Endothelial cell of umbilical vein (primary cell): ENCODE measurements around the gene NR3C1. TPM values are rescaled to one million over a fixed set of nuclear protein-coding genes. Genes with fewer than 3 reads are reported as not detected.

Source experiments
- BruUV-seq: library from RNA; stranded (reverse); fragments of 400-500 nt; replicated peaks from 2 replicates; lab custom pipeline; 2021; lab: Mats Ljungman, UMichigan
- CTCF ChIA-PET: fragments of 300-600, 350-600 bp; sonication (Branson Sonifier 250); formaldehyde crosslinking; loops from one replicate; lab custom pipeline; 2021; ENCODE audit warnings: antibody characterized with exemption, inconsistent platforms; lab: Charles Lee
- POLR2A ChIA-PET: fragments of 300-600, 350-600 bp; sonication (Branson Sonifier 250); formaldehyde crosslinking; loops from one replicate; lab custom pipeline; 2021; ENCODE audit warnings: antibody characterized with exemption, inconsistent platforms; lab: Charles Lee
- DNase-seq: peaks from one replicate; pipeline ENCODE4 v3.0.0-alpha.2; 2011; ENCODE audit warnings: low read depth, low spot score
- FAIRE-seq: peaks from 2 replicates; lab custom pipeline; 2011; peaks lifted over from hg19 to GRCh38; lab: Jason Lieb, UNC
- H2AFZ ChIP-seq: 2 replicates; pipeline ENCODE4 v1.6.0; 2012; ENCODE audit warnings: low read depth, low read length, control low read depth, inconsistent platforms
- H3K27ac ChIP-seq: 2 replicates; pipeline ENCODE4 v1.5.1; 2011; ENCODE audit warnings: low read depth, mild to moderate bottlenecking, control low read depth, low read length, moderate library complexity; ENCODE audit not compliant: insufficient read depth
- H3K27me3 ChIP-seq, 2 experiments: 2 replicates each; pipeline versions ENCODE4 v1.6.0 to v1.6.1; 2011; ENCODE audit warnings: low read length in 2 of 2, mixed read lengths in 1 of 2; ENCODE audit not compliant: control insufficient read depth in 2 of 2, insufficient read depth in 2 of 2
- H3K36me3 ChIP-seq, 2 experiments: 2 replicates in 1 of 2; 3 replicates in 1 of 2; pipeline ENCODE4 v1.5.1; 2011; ENCODE audit warnings: low read length in 2 of 2, mild to moderate bottlenecking in 1 of 2, moderate library complexity in 1 of 2; ENCODE audit not compliant: control insufficient read depth in 2 of 2, insufficient read depth in 2 of 2; ENCODE audit errors: extremely low read depth in 1 of 2
- H3K4me1 ChIP-seq: 3 replicates; pipeline ENCODE4 v1.5.1; 2011; ENCODE audit warnings: mild to moderate bottlenecking, low read length; ENCODE audit not compliant: control insufficient read depth, insufficient read depth; ENCODE audit errors: extremely low read depth
- H3K4me2 ChIP-seq: 2 replicates; pipeline ENCODE4 v1.6.1; 2011; ENCODE audit warnings: low read length, control low read depth, mixed read lengths; ENCODE audit not compliant: insufficient read depth
- H3K4me3 ChIP-seq, 3 experiments: fragments of 200-600 bp in 1 of 3; sonication (generic), shearing (Covaris generic) in 1 of 3; replicated peaks in 1 of 3; 2 replicates each; pipeline ENCODE4 v1.5.1; 2011 to 2016; ENCODE audit warnings: control low read depth in 3 of 3, low read length in 3 of 3, mild to moderate bottlenecking in 2 of 3, inconsistent platforms in 1 of 3, low read depth in 1 of 3, moderate library complexity in 1 of 3; ENCODE audit not compliant: insufficient read depth in 1 of 3
- H3K79me2 ChIP-seq: 2 replicates; pipeline ENCODE4 v1.6.0; 2012; ENCODE audit warnings: low read length, inconsistent platforms; ENCODE audit not compliant: control insufficient read depth, insufficient read depth
- H3K9ac ChIP-seq: replicated peaks from 2 replicates; pipeline ENCODE3; 2011; ENCODE audit warnings: low read length, control low read depth; ENCODE audit not compliant: insufficient read depth; ENCODE audit errors: extremely low read depth
- H3K9me1 ChIP-seq: replicated peaks from 3 replicates; pipeline ENCODE4 v1.6.0; 2011; ENCODE audit warnings: mild to moderate bottlenecking, low read length; ENCODE audit not compliant: control insufficient read depth, insufficient read depth; ENCODE audit errors: extremely low read depth
- H3K9me3 ChIP-seq: replicated peaks from 2 replicates; pipeline ENCODE4 v1.5.1; 2012; ENCODE audit warnings: low read length, inconsistent platforms; ENCODE audit not compliant: control insufficient read depth, insufficient read depth
- H4K20me1 ChIP-seq: replicated peaks from 2 replicates; pipeline ENCODE3; 2011; ENCODE audit warnings: mild to moderate bottlenecking, low read length; ENCODE audit not compliant: control insufficient read depth, insufficient read depth; ENCODE audit errors: extremely low read depth
- CTCF ChIP-seq, 2 donors: IDR thresholded peaks; 1 replicate in 1 of 2; 2 replicates in 1 of 2; pipeline ENCODE4 v1.5.1; 2011; ENCODE audit warnings: low read length in 2 of 2, mild to moderate bottlenecking in 2 of 2, moderate library complexity in 2 of 2, control low read depth in 1 of 2, inconsistent platforms in 1 of 2, low read depth in 1 of 2; ENCODE audit not compliant: insufficient read depth in 1 of 2; ENCODE audit errors: extremely low read depth in 1 of 2
- JUN ChIP-seq: IDR thresholded peaks from 2 replicates; pipeline ENCODE4 v1.6.1; 2011; ENCODE audit warnings: borderline replicate concordance, low read depth; ENCODE audit not compliant: insufficient read length, insufficient read depth
- MAX ChIP-seq: IDR thresholded peaks from 2 replicates; pipeline ENCODE4 v1.6.1; 2011; ENCODE audit not compliant: insufficient read depth, insufficient read length
- POLR2A ChIP-seq: IDR thresholded peaks from 2 replicates; pipeline ENCODE4 v1.6.1; 2012; ENCODE audit warnings: low read depth, mild to moderate bottlenecking, control low read depth, low read length
- dilution Hi-C: fragments of 300-500 bp; cut with MboI; formaldehyde crosslinking; loops from one replicate; pipeline ENCODE4 v1.15.0; 2019; ENCODE audit warnings: low sequenced_read_pairs; ENCODE audit not compliant: extremely low pct_ligation_motif_present
- intact Hi-C: fragments of 100-400 bp; cut with micrococcal nuclease; formaldehyde crosslinking; loops from one replicate; pipeline ENCODE4 v1.10.0; 2022
- polyA plus RNA-seq, 4 experiments: library from polyadenylated mRNA; depleted of rRNA in 3 of 4; stranded (reverse) in 3 of 4; unstranded in 1 of 4; fragments of >200 nt; gene quantifications; 2 replicates each; pipeline versions ENCODE4 v1.2.1 to v1.2.3, GENCODE V29; 2011 to 2012; ENCODE audit warnings: missing spikeins in 1 of 4
- total RNA-seq: library from RNA; stranded (reverse); gene quantifications from 2 replicates; pipeline ENCODE4 v1.2.3, GENCODE V29; 2021

The NR3C1 gene
- total and polyA plus RNA-seq, 2 donors (not counting 3 experiments of a cell fraction or from before 2014, with no cell fraction given): 4.1 to 17.0 TPM

- no TSS peak for BruUV-seq
- no peaks in the 10 kb centered on the region for H3K4me1 ChIP-seq
- H3K79me2 ChIP-seq: no peaks in the 10 kb centered on the region
- no peaks in the 10 kb centered on the region for H3K9me1 ChIP-seq
- H3K27ac ChIP-seq: no peak overlapping the region
- no peaks in the 10 kb centered on the region for H3K9me3 ChIP-seq
- no peak overlapping the region for H3K4me2 ChIP-seq
- CTCF ChIA-PET: interaction anchor here (3.2 kb wide), 1 partner anchor 10 kb away, joined by 13 read pairs; no protein-coding TSS in a partner anchor
- H2AFZ ChIP-seq: no peak overlapping the region
- TF ChIP-seq MAX (no peak), CTCF (IDR thresholded peaks at IDR 0.05; ENCODE audit: extremely low read depth in 1 of 2, insufficient read depth in 1 of 2, low read depth in 1 of 2, low read length in 2 of 2) (no peak), POLR2A (no peak)
- no peaks in the 10 kb centered on the region for H4K20me1 ChIP-seq
- no peaks in the 10 kb centered on the region for H3K36me3 ChIP-seq
- no peaks in the 10 kb centered on the region for H3K27me3 ChIP-seq
- dilution Hi-C loops: no loop called here
- intact Hi-C loops: no loop called here
- H3K4me3 ChIP-seq: no peak overlapping the region
- POLR2A ChIA-PET: no interaction called here
- no peak for DNase-seq
- H3K9ac ChIP-seq: no peak overlapping the region
- no peak for FAIRE-seq
Observed at GRCh38 chr5:143229896-143230675, 173.4 kb downstream of the NR3C1 start.

GRCh38 chr5:143229426-143229895 lies 174.0 kb downstream of the NR3C1 start:
- DNase-seq: no peak
- intact Hi-C loops: no loop called here
- BruUV-seq: no TSS peak
- Histone ChIP-seq H3K27me3 (no peaks in the 10 kb centered on the region), H3K4me3 (no peak overlapping the region), H3K9ac (no peak overlapping the region), H3K79me2 (no peaks in the 10 kb centered on the region), H3K27ac (no peak overlapping the region), H3K4me2 (no peak overlapping the region), H4K20me1 (no peaks in the 10 kb centered on the region), H2AFZ (no peak overlapping the region), H3K4me1 (no peaks in the 10 kb centered on the region), H3K9me1 (no peaks in the 10 kb centered on the region), H3K9me3 (no peaks in the 10 kb centered on the region), H3K36me3 (no peaks in the 10 kb centered on the region)
- CTCF ChIA-PET: interaction anchor here (3.2 kb wide), 1 partner anchor 10 kb away, joined by 13 read pairs; no protein-coding TSS in a partner anchor
- no peak for FAIRE-seq
- no peak for TF ChIP-seq JUN
- POLR2A ChIA-PET: interaction anchor here (0.7 kb wide), 1 partner anchor 10 kb away, joined by 3 read pairs; no protein-coding TSS in a partner anchor
- dilution Hi-C loops: no loop called here
